ENCODE measurements around the gene G6PC2. TPM values are rescaled to one million over a fixed set of nuclear protein-coding genes. Genes with fewer than 3 reads are reported as not detected.

G6PC2 gene
- total RNA-seq, 2 experiments from 2014 or later = not detected

DNA sequence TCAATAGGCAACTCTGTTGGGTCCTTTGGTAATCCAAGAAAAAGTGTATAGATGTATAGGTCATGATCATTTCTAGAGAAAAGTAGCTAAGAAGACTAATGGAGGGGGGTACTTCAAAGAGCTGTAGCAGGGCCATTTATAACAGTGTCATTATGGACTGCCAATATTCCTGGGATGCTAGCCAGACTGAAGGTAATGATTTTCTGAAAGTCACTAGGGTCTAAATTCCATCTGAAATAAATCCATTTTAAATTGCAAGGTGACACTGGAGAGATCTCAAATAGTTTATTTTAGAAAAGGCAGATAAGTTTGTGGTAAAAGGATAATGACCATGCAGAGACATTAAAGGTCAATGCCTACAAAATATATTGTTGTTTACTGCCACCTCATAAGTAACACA, 6.4 kb upstream of the G6PC2 start:
- H3K4me1 ChIP-seq (ENCODE audit: insufficient read depth, low read length, poor library complexity, severe bottlenecking) = no peaks in the 10 kb centered on the region
- H3K36me3 ChIP-seq (ENCODE audit: insufficient read depth, low read length) = no peaks in the 10 kb centered on the region
- peaks cover 3% of the 10 kb centered on the region; the same call in 1 of the 2 replicates for H3K9me2 ChIP-seq (ENCODE audit: insufficient read depth, low read length)
- no peaks in the 10 kb centered on the region for H4K20me1 ChIP-seq (ENCODE audit: insufficient read depth, low read length)
- POLR2A ChIA-PET = interaction anchor here (1.4 kb wide), 1 partner anchor 9 kb away, joined by 8 read pairs; no protein-coding TSS in a partner anchor
- no peaks in the 10 kb centered on the region for H3K9me3 ChIP-seq (ENCODE audit: low read length)
- no peak overlapping the region for H3K27ac ChIP-seq (ENCODE audit: low read depth, low read length, poor library complexity, severe bottlenecking)
- peaks cover 4% of the 10 kb centered on the region for H3K79me2 ChIP-seq (ENCODE audit: insufficient read depth, low read depth, low read length)
- CTCF ChIA-PET (ENCODE audit: unreplicated experiment) = no interaction called here
- intact Hi-C loops (cut with micrococcal nuclease; ENCODE audit: unreplicated experiment) = loop anchor here (10.0 kb wide), 1 partner anchor 650 kb away; the partner anchor contains the start of gene STK39
- no peak overlapping the region for H2AFZ ChIP-seq (ENCODE audit: low read length)
- no peak for TF ChIP-seq EZH2phosphoT487 (IDR thresholded peaks at IDR 0.05; ENCODE audit: borderline replicate concordance, low read depth, low read length)
- TF ChIP-seq, protein P1, sequence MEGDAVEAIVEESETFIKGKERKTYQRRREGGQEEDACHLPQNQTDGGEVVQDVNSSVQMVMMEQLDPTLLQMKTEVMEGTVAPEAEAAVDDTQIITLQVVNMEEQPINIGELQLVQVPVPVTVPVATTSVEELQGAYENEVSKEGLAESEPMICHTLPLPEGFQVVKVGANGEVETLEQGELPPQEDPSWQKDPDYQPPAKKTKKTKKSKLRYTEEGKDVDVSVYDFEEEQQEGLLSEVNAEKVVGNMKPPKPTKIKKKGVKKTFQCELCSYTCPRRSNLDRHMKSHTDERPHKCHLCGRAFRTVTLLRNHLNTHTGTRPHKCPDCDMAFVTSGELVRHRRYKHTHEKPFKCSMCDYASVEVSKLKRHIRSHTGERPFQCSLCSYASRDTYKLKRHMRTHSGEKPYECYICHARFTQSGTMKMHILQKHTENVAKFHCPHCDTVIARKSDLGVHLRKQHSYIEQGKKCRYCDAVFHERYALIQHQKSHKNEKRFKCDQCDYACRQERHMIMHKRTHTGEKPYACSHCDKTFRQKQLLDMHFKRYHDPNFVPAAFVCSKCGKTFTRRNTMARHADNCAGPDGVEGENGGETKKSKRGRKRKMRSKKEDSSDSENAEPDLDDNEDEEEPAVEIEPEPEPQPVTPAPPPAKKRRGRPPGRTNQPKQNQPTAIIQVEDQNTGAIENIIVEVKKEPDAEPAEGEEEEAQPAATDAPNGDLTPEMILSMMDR (conservative IDR thresholded peaks at IDR 0.05; ENCODE audit: low read length) = no peak
- no peak for DNase-seq (ENCODE audit: low spot score)
- H3K4me2 ChIP-seq (ENCODE audit: low read length) = no peak overlapping the region
- no TSS peak for BruUV-seq (replicated peaks)
- no peak overlapping the region for H3K4me3 ChIP-seq (ENCODE audit: low read depth, low read length, poor library complexity, severe bottlenecking)

DNA sequence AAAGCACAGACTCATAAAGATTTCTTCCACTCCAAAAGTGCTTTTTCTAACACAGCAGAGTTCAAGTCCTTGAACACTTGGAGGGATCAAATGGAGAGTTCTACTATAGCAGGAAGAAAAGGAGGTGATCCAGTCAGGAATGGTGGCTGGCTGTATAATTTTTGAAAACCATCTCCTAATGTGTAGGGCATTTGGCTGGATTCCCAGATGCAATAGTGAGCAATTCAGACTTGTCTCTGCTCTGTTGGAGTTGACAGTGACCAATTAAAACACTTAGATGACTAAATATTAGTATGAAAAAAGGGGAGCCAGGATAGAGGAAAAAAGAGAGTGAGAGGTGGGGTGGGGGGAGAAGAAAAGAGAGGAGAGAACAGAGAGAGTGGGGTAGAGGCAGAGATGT, 5.3 kb upstream of the G6PC2 start:
- Histone ChIP-seq H2AFZ (ENCODE audit: low read length) (no peak overlapping the region), H3K36me3 (ENCODE audit: insufficient read depth, low read length) (no peaks in the 10 kb centered on the region), H3K79me2 (ENCODE audit: insufficient read depth, low read depth, low read length) (no peaks in the 10 kb centered on the region), H3K4me3 (ENCODE audit: low read depth, low read length, poor library complexity, severe bottlenecking) (no peak overlapping the region), H3K9me3 (ENCODE audit: low read length) (no peaks in the 10 kb centered on the region), H4K20me1 (ENCODE audit: insufficient read depth, low read length) (no peaks in the 10 kb centered on the region), H3K4me1 (ENCODE audit: insufficient read depth, low read length, poor library complexity, severe bottlenecking) (no peaks in the 10 kb centered on the region), H3K27ac (ENCODE audit: low read depth, low read length, poor library complexity, severe bottlenecking) (no peak overlapping the region), H3K9me2 (ENCODE audit: insufficient read depth, low read length) (peaks cover 3% of the 10 kb centered on the region; the same call in 1 of the 2 replicates), H3K4me2 (ENCODE audit: low read length) (no peak overlapping the region)
- TF ChIP-seq, protein P1 (conservative IDR thresholded peaks at IDR 0.05; ENCODE audit: low read length) = no peak
- TF ChIP-seq EZH2phosphoT487 (IDR thresholded peaks at IDR 0.05; ENCODE audit: borderline replicate concordance, low read depth, low read length) = no peak
- no TSS peak for BruUV-seq (replicated peaks)
- DNase-seq (ENCODE audit: low spot score) = no peak
- intact Hi-C loops (cut with micrococcal nuclease; ENCODE audit: unreplicated experiment) = loop anchor here (10.0 kb wide), 1 partner anchor 651 kb away; the partner anchor contains the start of gene STK39
- ChIA-PET POLR2A (no interaction called here), CTCF (ENCODE audit: unreplicated experiment) (no interaction called here)

DNA sequence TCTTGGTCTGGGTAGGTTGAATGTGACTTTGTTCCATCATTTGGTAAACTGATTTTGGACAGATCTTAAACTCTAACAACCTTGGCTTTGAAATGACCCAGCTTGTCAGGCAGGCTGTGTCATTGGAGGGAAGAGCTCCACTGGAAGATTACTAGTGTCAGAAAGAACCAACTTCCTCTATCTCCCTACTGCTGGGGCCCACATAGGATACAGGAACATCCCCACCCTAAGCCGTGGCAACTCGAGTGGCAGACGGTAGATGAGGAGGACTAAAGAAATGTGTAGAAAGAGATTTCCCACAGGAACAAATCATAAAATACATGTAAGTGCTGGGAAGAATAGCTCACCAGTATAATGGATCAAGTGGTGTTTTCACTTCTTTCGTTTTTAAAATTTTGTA, 4.3 kb upstream of the G6PC2 start:
- ChIA-PET CTCF (ENCODE audit: unreplicated experiment) (no interaction called here), POLR2A (no interaction called here)
- no peaks in the 10 kb centered on the region for H3K4me1 ChIP-seq (ENCODE audit: insufficient read depth, low read length, poor library complexity, severe bottlenecking)
- no TSS peak for BruUV-seq (replicated peaks)
- H2AFZ ChIP-seq (ENCODE audit: low read length) = no peak overlapping the region
- no peaks in the 10 kb centered on the region for H4K20me1 ChIP-seq (ENCODE audit: insufficient read depth, low read length)
- TF ChIP-seq, protein P1 (conservative IDR thresholded peaks at IDR 0.05; ENCODE audit: low read length) = no peak
- TF ChIP-seq EZH2phosphoT487 (IDR thresholded peaks at IDR 0.05; ENCODE audit: borderline replicate concordance, low read depth, low read length) = no peak
- H3K4me3 ChIP-seq (ENCODE audit: low read depth, low read length, poor library complexity, severe bottlenecking) = no peak overlapping the region
- peaks cover 3% of the 10 kb centered on the region; the same call in 1 of the 2 replicates for H3K9me2 ChIP-seq (ENCODE audit: insufficient read depth, low read length)
- no peak overlapping the region for H3K4me2 ChIP-seq (ENCODE audit: low read length)
- DNase-seq (ENCODE audit: low spot score) = no peak
- no peaks in the 10 kb centered on the region for H3K79me2 ChIP-seq (ENCODE audit: insufficient read depth, low read depth, low read length)
- intact Hi-C loops (cut with micrococcal nuclease; ENCODE audit: unreplicated experiment) = loop anchor here (10.0 kb wide), 1 partner anchor 652 kb away; the partner anchor contains the start of gene STK39
- H3K9me3 ChIP-seq (ENCODE audit: low read length) = no peaks in the 10 kb centered on the region
- H3K36me3 ChIP-seq (ENCODE audit: insufficient read depth, low read length) = no peaks in the 10 kb centered on the region
- no peak overlapping the region for H3K27ac ChIP-seq (ENCODE audit: low read depth, low read length, poor library complexity, severe bottlenecking)
